ENCODE results near the gene ITGA2B.
A peak's percentile ranks its signal among the peaks of the same experiment; 100 is the strongest.

The ITGA2B gene

GRCh38 chr17:44424828-44425461, 35.5 kb upstream of the ITGA2B start:
- Mint-ChIP-seq H3K27me3 (ENCODE audit: low read depth) (no peaks in the 10 kb centered on the region), H3K4me3 (no peak overlapping the region), H3K36me3 (ENCODE audit: low read depth) (peaks cover 58% of the 10 kb centered on the region), H3K4me1 (no peaks in the 10 kb centered on the region), H3K27ac (peak overlapping the region in 2 of 3 experiments; percentile 15 to 72), H3K9me3 (no peaks in the 10 kb centered on the region)
- no peak for TF ChIP-seq CTCF (IDR thresholded peaks at IDR 0.05; ENCODE audit: unreplicated experiment in 3 of 3)

GRCh38 chr17:44417553-44417952, 28.1 kb upstream of the ITGA2B start:
- H3K27ac Mint-ChIP-seq, result peak overlapping the region; percentile 1 to 5 (median 3)
- no peaks in the 10 kb centered on the region for H3K27me3 Mint-ChIP-seq (ENCODE audit: low read depth)
- no peak for TF ChIP-seq CTCF (IDR thresholded peaks at IDR 0.05; ENCODE audit: unreplicated experiment in 3 of 3)
- H3K9me3 Mint-ChIP-seq, result no peaks in the 10 kb centered on the region
- H3K36me3 Mint-ChIP-seq (ENCODE audit: low read depth), result peaks cover 58% of the 10 kb centered on the region
- no peaks in the 10 kb centered on the region for H3K4me1 Mint-ChIP-seq
- no peak overlapping the region for H3K4me3 Mint-ChIP-seq

- no peaks in the 10 kb centered on the region for H3K27me3 Mint-ChIP-seq (ENCODE audit: low read depth)
- peaks cover 59% of the 10 kb centered on the region for H3K36me3 Mint-ChIP-seq (ENCODE audit: low read depth)
- no peaks in the 10 kb centered on the region for H3K9me3 Mint-ChIP-seq
- peak overlapping the region; percentile 1 to 29 (median 5) for H3K27ac Mint-ChIP-seq
- no peak overlapping the region for H3K4me3 Mint-ChIP-seq
- no peak for TF ChIP-seq CTCF (IDR thresholded peaks at IDR 0.05; ENCODE audit: unreplicated experiment in 3 of 3)
- H3K4me1 Mint-ChIP-seq, result no peaks in the 10 kb centered on the region
These were observed 27.3 kb upstream of the ITGA2B start for GRCh38 chr17:44416558-44417289.

GRCh38 chr17:44414394-44415155, 25.1 kb upstream of the ITGA2B start:
- TF ChIP-seq CTCF (IDR thresholded peaks at IDR 0.05; ENCODE audit: unreplicated experiment in 3 of 3), result no peak
- H3K27me3 Mint-ChIP-seq (ENCODE audit: low read depth), result no peaks in the 10 kb centered on the region
- H3K4me3 Mint-ChIP-seq, result no peak overlapping the region
- no peaks in the 10 kb centered on the region for H3K9me3 Mint-ChIP-seq
- peaks cover 53% of the 10 kb centered on the region for H3K36me3 Mint-ChIP-seq (ENCODE audit: low read depth)
- H3K4me1 Mint-ChIP-seq, result no peaks in the 10 kb centered on the region
- no peak overlapping the region for H3K27ac Mint-ChIP-seq

- Mint-ChIP-seq H3K4me1 (no peaks in the 10 kb centered on the region), H3K27ac (no peak overlapping the region), H3K27me3 (ENCODE audit: low read depth) (no peaks in the 10 kb centered on the region), H3K36me3 (ENCODE audit: low read depth) (peaks cover 28% of the 10 kb centered on the region), H3K4me3 (no peak overlapping the region), H3K9me3 (no peaks in the 10 kb centered on the region)
- TF ChIP-seq CTCF (IDR thresholded peaks at IDR 0.05; ENCODE audit: unreplicated experiment in 3 of 3), result no peak
These were observed 20.0 kb upstream of the ITGA2B start for GRCh38 chr17:44409309-44410028.
